Left cardiac atrium (tissue), 4 donors: ENCODE results near the gene GRAMD1B. TPM values are rescaled to one million over a fixed set of nuclear protein-coding genes. Genes with fewer than 3 reads are reported as not detected.
A peak's percentile ranks its signal among the peaks of the same experiment; 100 is the strongest.
"Not testable (repeated sequence)": the region's sequence is repeated elsewhere in the genome, so short reads cannot be mapped to it uniquely, and the experiment has no call there.

Experiments used
- ATAC-seq, 2 donors: fragments of 200-7000 bp; cut with Tn5 transposase; one replicate each; pipeline ENCODE4 v1.9.1; 2020; ENCODE audit warnings: mild to moderate bottlenecking in 2 of 2, moderate library complexity in 2 of 2
- DNase-seq: peaks from one replicate; pipeline ENCODE4 v3.0.0-alpha.2; 2020
- intact Hi-C, 2 donors: fragments of 100-400 bp; cut with DNase I; formaldehyde crosslinking; loops; one replicate each; pipeline versions ENCODE4 v1.14.1 to v1.15.1; 2022 to 2023
- total RNA-seq, 2 donors: library from RNA; stranded (reverse); fragmentation: NEBNext Ultra II Directional; extraction: Animal tissue kit (Norgen Biotek cat#: 25700); gene quantifications; one replicate each; pipeline ENCODE4 v1.2.1, GENCODE V29; 2021
- donor health status: DM: no; HTN: yes; CAD: no.
- donor health status: DM: no; HTN: yes; CAD: no; lungs with severe emphysema.
- donor health status: DM: yes; HTN: yes; CAD: no.
- donor health status: Dilated cardiomyopathy.

The GRAMD1B gene
- total RNA-seq, 2 donors from 2014 or later = 2.8 to 3.1 TPM

- ATAC-seq, intact Hi-C loops, DNase-seq: not testable (repeated sequence)
Measured at GRCh38 chr11:123572791-123573190, 142.7 kb downstream of the GRAMD1B start.

GRCh38 chr11:123573286-123573685, 143.2 kb downstream of the GRAMD1B start:
- ATAC-seq (no peak), DNase-seq (no peak)
- intact Hi-C loops = no loop called here

GRCh38 chr11:123575441-123575840, 145.4 kb downstream of the GRAMD1B start:
- ATAC-seq (no peak), DNase-seq (no peak)
- intact Hi-C loops = loop anchor here (5.0 kb wide), 1 partner anchor 63 kb away; no protein-coding TSS in a partner anchor

- no peak for ATAC-seq
- DNase-seq = no peak
- intact Hi-C loops = loop anchor here (5.0 kb wide), 1 partner anchor 64 kb away; no protein-coding TSS in a partner anchor
Measured at GRCh38 chr11:123576082-123576481, 146.0 kb downstream of the GRAMD1B start.

- DNase-seq = no peak
- no peak for ATAC-seq
- intact Hi-C loops = loop anchor here (5.0 kb wide), 1 partner anchor 64 kb away; no protein-coding TSS in a partner anchor
Measured at GRCh38 chr11:123576501-123576900, 146.4 kb downstream of the GRAMD1B start.

GRCh38 chr11:123577081-123577598, 147.1 kb downstream of the GRAMD1B start:
- ATAC-seq = peak; percentile 62 to 74
- peak; percentile 73 for DNase-seq
- intact Hi-C loops = loop anchor here (5.0 kb wide), 1 partner anchor 65 kb away; no protein-coding TSS in a partner anchor

GRCh38 chr11:123578778-123579481, 148.9 kb downstream of the GRAMD1B start:
- DNase-seq (no peak), ATAC-seq (no peak)
- intact Hi-C loops = loop anchor here (5.0 kb wide), 1 partner anchor 67 kb away; no protein-coding TSS in a partner anchor

- ATAC-seq (no peak), DNase-seq (no peak)
- intact Hi-C loops = loop anchor here (5.0 kb wide), 1 partner anchor 67 kb away; no protein-coding TSS in a partner anchor
Measured at GRCh38 chr11:123579482-123579812, 149.4 kb downstream of the GRAMD1B start.

- ATAC-seq (no peak), DNase-seq (no peak)
- intact Hi-C loops = loop anchor here (2.0 to 5.0 kb wide), 2 partner anchors 127 to 129 kb away; no protein-coding TSS in a partner anchor
Measured at GRCh38 chr11:123580137-123580536, 150.1 kb downstream of the GRAMD1B start.

- peak; percentile 50 to 74 for ATAC-seq
- intact Hi-C loops = loop anchor here (2.0 to 5.0 kb wide), 2 partner anchors 127 to 128 kb away; no protein-coding TSS in a partner anchor
- DNase-seq = peak; percentile 54
Measured at GRCh38 chr11:123580557-123581275, 150.6 kb downstream of the GRAMD1B start.

GRCh38 chr11:123581651-123582399, 151.8 kb downstream of the GRAMD1B start:
- no peak for ATAC-seq
- no peak for DNase-seq
- intact Hi-C loops = loop anchor here (2.0 to 5.0 kb wide), 2 partner anchors 125 to 127 kb away; no protein-coding TSS in a partner anchor

- no peak for DNase-seq
- intact Hi-C loops = loop anchor here in 1 of 2 donors (5.0 kb wide), 1 partner anchor 124 kb away; no protein-coding TSS in a partner anchor
- ATAC-seq = no peak
Measured at GRCh38 chr11:123582992-123583504, 153.0 kb downstream of the GRAMD1B start.

- no peak for DNase-seq
- ATAC-seq = no peak
- intact Hi-C loops = loop anchor here in 1 of 2 donors (5.0 kb wide), 1 partner anchor 123 kb away; no protein-coding TSS in a partner anchor
Measured at GRCh38 chr11:123584186-123584585, 154.1 kb downstream of the GRAMD1B start.

- ATAC-seq (no peak), DNase-seq (no peak)
- intact Hi-C loops = loop anchor here in 1 of 2 donors (5.0 kb wide), 1 partner anchor 123 kb away; no protein-coding TSS in a partner anchor
Measured at GRCh38 chr11:123584737-123585136, 154.7 kb downstream of the GRAMD1B start.

- intact Hi-C loops = no loop called here
- ATAC-seq = no peak
- no peak for DNase-seq
Measured at GRCh38 chr11:123585206-123585605, 155.1 kb downstream of the GRAMD1B start.

GRCh38 chr11:123585706-123586105, 155.6 kb downstream of the GRAMD1B start:
- DNase-seq (no peak), ATAC-seq (no peak)
- intact Hi-C loops = no loop called here

- DNase-seq = no peak
- ATAC-seq = no peak
- intact Hi-C loops = no loop called here
Measured at GRCh38 chr11:123586568-123586967, 156.5 kb downstream of the GRAMD1B start.

- DNase-seq (no peak), ATAC-seq (no peak)
- intact Hi-C loops = no loop called here
Measured at GRCh38 chr11:123587044-123587443, 157.0 kb downstream of the GRAMD1B start.

- no peak for DNase-seq
- intact Hi-C loops = no loop called here
- no peak for ATAC-seq
Measured at GRCh38 chr11:123587559-123587958, 157.5 kb downstream of the GRAMD1B start.
